A673 (cell line): ENCODE measurements around the gene SRSF6. TPM values are rescaled to one million over a fixed set of nuclear protein-coding genes. Genes with fewer than 3 reads are reported as not detected.

ENCODE experiments used
- BruUV-seq: library from RNA; stranded (reverse); fragments of 400-500 nt; replicated peaks from 2 replicates; lab custom pipeline; 2021; lab: Mats Ljungman, UMichigan
- CTCF ChIA-PET: fragments of 300-600 bp; sonication (Branson Sonifier 250); formaldehyde crosslinking; loops from one replicate; lab custom pipeline; 2022; ENCODE audit warnings: antibody characterized with exemption; lab: Charles Lee
- POLR2A ChIA-PET: fragments of 300-600 bp; sonication (Branson Sonifier 250); formaldehyde crosslinking; loops from one replicate; lab custom pipeline; 2022; ENCODE audit warnings: antibody characterized with exemption; ENCODE audit not compliant: low non-redundant PET; lab: Charles Lee
- DNase-seq: peaks from one replicate; pipeline ENCODE4 v3.0.0-alpha.2; 2015; ENCODE audit warnings: low spot score
- H3K27ac ChIP-seq: fragments of 200-600 bp; sonication (generic); 2 replicates; pipeline ENCODE4 v1.5.1; 2016; ENCODE audit warnings: mixed run types, low read depth, mild to moderate bottlenecking, mixed read lengths, antibody characterized with exemption, low read length; ENCODE audit not compliant: poor library complexity, severe bottlenecking
- H3K27me3 ChIP-seq: fragments of 200-600 bp; sonication (generic); replicated peaks from 2 replicates; pipeline ENCODE4 v1.6.1; 2017; ENCODE audit warnings: mixed run types, low read depth, mild to moderate bottlenecking, mixed read lengths, antibody characterized with exemption, low read length; ENCODE audit not compliant: insufficient read depth, poor library complexity
- H3K36me3 ChIP-seq: fragments of 200-600 bp; sonication (generic); 2 replicates; pipeline ENCODE4 v1.6.1; 2016; ENCODE audit warnings: mixed run types, mild to moderate bottlenecking, mixed read lengths, antibody characterized with exemption, low read length; ENCODE audit not compliant: insufficient read depth, poor library complexity, severe bottlenecking
- H3K4me1 ChIP-seq: fragments of 200-600 bp; sonication (generic); 2 replicates; pipeline ENCODE4 v1.6.1; 2017; ENCODE audit warnings: mixed run types, mild to moderate bottlenecking, mixed read lengths, antibody characterized with exemption, low read length; ENCODE audit not compliant: insufficient read depth, poor library complexity, severe bottlenecking
- H3K4me3 ChIP-seq: fragments of 200-600 bp; sonication (generic); 2 replicates; pipeline ENCODE4 v1.5.1; 2016; ENCODE audit warnings: low read depth, mixed run types, mild to moderate bottlenecking, mixed read lengths, low read length; ENCODE audit not compliant: poor library complexity, severe bottlenecking
- H3K9me3 ChIP-seq: fragments of 200-600 bp; sonication (generic); 2 replicates; pipeline ENCODE4 v1.6.1; 2016; ENCODE audit warnings: mixed run types, low read depth, mild to moderate bottlenecking, mixed read lengths, antibody characterized with exemption, low read length; ENCODE audit not compliant: poor library complexity, severe bottlenecking
- EZH2 ChIP-seq: fragments of 200-600 bp; sonication (generic); IDR thresholded peaks from 2 replicates; pipeline ENCODE4 v1.6.1; 2017; ENCODE audit warnings: borderline replicate concordance, low read depth, mild to moderate bottlenecking, mixed read lengths, antibody characterized with exemption, low read length; ENCODE audit not compliant: poor library complexity, severe bottlenecking
- intact Hi-C: fragments of 100-400 bp; cut with micrococcal nuclease; formaldehyde crosslinking; loops from one replicate; pipeline ENCODE4 v1.10.0; 2022; ENCODE audit not compliant: unreplicated experiment
- total RNA-seq: library from RNA; stranded (reverse); gene quantifications from 2 replicates; pipeline ENCODE4 v1.2.3, GENCODE V29; 2021
- TF ChIP-seq, protein P1 (sequence below): fragments of 300-800, 200-600 bp; sonication (generic); conservative IDR thresholded peaks from 2 replicates; pipeline ENCODE4 v1.5.1; 2017; ENCODE audit warnings: low read depth, mild to moderate bottlenecking, antibody characterized with exemption, low read length, moderate library complexity, mixed read lengths

The SRSF6 gene
- total RNA-seq, 1 experiment from 2014 or later, result 212 TPM

DNA sequence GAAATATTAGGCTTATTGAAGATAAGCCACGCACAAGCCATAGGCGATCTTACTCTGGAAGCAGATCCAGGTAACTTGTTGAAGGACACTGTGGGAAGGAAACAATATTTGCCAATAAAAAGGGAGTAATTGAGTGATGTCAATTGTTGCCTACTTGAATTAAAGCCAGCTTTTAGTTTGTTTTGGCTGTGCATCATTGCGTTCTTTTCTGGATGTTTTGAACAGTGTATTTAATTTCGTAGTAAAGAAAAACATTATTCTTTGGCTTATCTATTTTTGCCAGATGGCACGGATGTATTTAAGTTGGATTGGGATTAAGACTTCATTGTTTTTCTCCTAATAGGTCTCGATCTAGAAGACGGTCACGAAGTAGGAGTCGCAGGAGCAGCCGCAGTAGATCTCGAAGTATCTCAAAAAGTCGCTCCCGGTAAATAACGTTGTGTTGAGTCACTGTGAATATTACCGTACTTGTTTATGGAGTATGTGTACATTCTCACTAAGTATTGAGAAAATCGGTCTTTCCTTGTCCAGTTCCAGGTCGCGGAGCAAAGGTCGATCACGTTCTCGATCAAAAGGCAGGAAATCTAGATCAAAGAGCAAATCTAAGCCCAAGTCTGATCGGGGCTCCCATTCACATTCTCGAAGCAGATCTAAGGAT, 2.6 kb downstream of the SRSF6 start:
- Histone ChIP-seq H3K9me3 (no peaks in the 10 kb centered on the region), H3K27ac (no peak overlapping the region), H3K4me1 (peaks cover 8% of the 10 kb centered on the region), H3K4me3 (no peak overlapping the region), H3K27me3 (no peaks in the 10 kb centered on the region), H3K36me3 (peaks cover 66% of the 10 kb centered on the region)
- CTCF ChIA-PET, result no interaction called here
- TF ChIP-seq, protein P1, sequence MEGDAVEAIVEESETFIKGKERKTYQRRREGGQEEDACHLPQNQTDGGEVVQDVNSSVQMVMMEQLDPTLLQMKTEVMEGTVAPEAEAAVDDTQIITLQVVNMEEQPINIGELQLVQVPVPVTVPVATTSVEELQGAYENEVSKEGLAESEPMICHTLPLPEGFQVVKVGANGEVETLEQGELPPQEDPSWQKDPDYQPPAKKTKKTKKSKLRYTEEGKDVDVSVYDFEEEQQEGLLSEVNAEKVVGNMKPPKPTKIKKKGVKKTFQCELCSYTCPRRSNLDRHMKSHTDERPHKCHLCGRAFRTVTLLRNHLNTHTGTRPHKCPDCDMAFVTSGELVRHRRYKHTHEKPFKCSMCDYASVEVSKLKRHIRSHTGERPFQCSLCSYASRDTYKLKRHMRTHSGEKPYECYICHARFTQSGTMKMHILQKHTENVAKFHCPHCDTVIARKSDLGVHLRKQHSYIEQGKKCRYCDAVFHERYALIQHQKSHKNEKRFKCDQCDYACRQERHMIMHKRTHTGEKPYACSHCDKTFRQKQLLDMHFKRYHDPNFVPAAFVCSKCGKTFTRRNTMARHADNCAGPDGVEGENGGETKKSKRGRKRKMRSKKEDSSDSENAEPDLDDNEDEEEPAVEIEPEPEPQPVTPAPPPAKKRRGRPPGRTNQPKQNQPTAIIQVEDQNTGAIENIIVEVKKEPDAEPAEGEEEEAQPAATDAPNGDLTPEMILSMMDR, result no peak
- no peak for TF ChIP-seq EZH2
- DNase-seq, result no peak
- BruUV-seq, result no TSS peak
- POLR2A ChIA-PET, result no interaction called here
- intact Hi-C loops, result no loop called here

DNA sequence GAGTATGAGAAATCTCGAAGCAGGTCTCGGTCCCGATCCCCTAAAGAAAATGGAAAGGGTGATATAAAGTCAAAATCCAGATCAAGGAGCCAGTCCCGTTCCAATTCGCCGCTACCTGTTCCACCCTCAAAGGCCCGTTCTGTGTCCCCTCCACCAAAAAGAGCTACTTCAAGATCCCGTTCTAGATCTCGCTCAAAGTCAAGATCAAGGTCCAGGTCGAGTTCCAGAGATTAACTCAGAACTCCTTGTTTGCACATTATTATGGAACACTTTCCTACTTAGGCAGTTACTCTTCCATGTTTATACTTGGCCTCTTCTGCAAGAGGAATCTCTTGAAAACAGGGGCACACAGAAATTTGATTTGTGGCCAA, 3.1 kb downstream of the SRSF6 start:
- BruUV-seq, result no TSS peak
- H3K4me3 ChIP-seq, result no peak overlapping the region
- no peak for DNase-seq
- CTCF ChIA-PET, result no interaction called here
- POLR2A ChIA-PET, result interaction anchor here (0.6 kb wide), 1 partner anchor 1570 kb away, joined by 9 read pairs; no protein-coding TSS in a partner anchor
- no peak overlapping the region for H3K27ac ChIP-seq
- peaks cover 72% of the 10 kb centered on the region for H3K36me3 ChIP-seq
- H3K9me3 ChIP-seq, result no peaks in the 10 kb centered on the region
- no peaks in the 10 kb centered on the region for H3K27me3 ChIP-seq
- intact Hi-C loops, result no loop called here
- TF ChIP-seq, protein P1, result no peak
- no peak for TF ChIP-seq EZH2
- H3K4me1 ChIP-seq, result peaks cover 8% of the 10 kb centered on the region

DNA sequence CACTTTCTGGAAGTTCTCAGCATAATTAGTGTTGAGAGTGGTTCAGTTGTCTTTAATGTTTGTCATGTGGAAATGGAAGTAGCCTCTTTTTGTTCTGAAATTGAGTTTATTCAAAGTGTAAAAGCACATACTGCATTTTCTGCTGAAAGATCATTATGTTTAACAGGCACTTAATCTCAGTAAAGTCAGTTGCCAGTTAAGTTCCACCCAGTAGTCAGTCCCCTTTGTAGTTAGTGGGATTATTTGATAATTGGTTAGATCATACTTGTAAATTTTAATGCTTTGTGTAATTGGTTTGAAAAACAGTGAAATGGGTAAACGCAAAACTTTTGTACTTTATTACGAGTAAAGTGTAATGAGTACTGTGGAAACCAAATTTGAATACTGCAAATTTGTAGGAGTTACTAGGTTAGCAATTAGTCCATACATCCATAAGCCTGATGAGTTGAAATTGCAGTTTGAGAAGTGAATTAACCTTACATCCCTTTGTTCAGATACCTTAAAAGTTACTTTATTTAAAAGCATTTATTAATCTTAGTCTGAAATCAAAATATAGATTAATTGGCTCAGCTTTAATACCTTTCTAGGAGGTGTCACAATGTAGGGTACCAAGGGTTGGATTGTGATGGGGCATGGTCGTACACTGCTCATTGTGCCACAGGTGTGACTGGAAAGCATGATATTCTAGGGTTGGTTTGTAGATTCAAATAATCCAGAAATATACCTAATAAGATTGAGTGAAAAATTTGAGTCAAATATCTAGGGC, 4.4 kb downstream of the SRSF6 start:
- no peaks in the 10 kb centered on the region for H3K27me3 ChIP-seq
- no peak for DNase-seq
- H3K4me3 ChIP-seq, result no peak overlapping the region
- ChIA-PET CTCF (interaction anchor here (0.5 kb wide), 1 partner anchor 15 kb away, joined by 11 read pairs; no protein-coding TSS in a partner anchor), POLR2A (no interaction called here)
- intact Hi-C loops, result no loop called here
- no peaks in the 10 kb centered on the region for H3K9me3 ChIP-seq
- TF ChIP-seq, protein P1, result no peak
- no peak overlapping the region for H3K27ac ChIP-seq
- BruUV-seq, result no TSS peak
- H3K36me3 ChIP-seq, result peaks cover 77% of the 10 kb centered on the region
- H3K4me1 ChIP-seq, result peaks cover 8% of the 10 kb centered on the region
